Sigmoid colon (tissue), 7 donors: Measurements from ENCODE around the gene OCIAD2. TPM values are rescaled to one million over a fixed set of nuclear protein-coding genes. Genes with fewer than 3 reads are reported as not detected.
"Not testable (repeated sequence)": the region's sequence is repeated elsewhere in the genome, so short reads cannot be mapped to it uniquely, and the experiment has no call there.

ENCODE experiments used
- DNase-seq: peaks from one replicate; pipeline ENCODE4 v3.0.0-alpha.2; 2019
- H3K27ac ChIP-seq, 4 donors: fragments of 200-600 bp; sonication (generic); one replicate each; pipeline ENCODE4 v1.5.1; 2016 to 2019; ENCODE audit warnings: mild to moderate bottlenecking in 1 of 4
- H3K27me3 ChIP-seq, 3 donors: fragments of 200-600 bp; sonication (generic); one replicate each; pipeline ENCODE4 v1.5.1; 2019; ENCODE audit warnings: mild to moderate bottlenecking in 1 of 3
- H3K36me3 ChIP-seq, 4 donors: fragments of 200-600 bp; sonication (generic); one replicate each; pipeline ENCODE4 v1.5.1; 2016 to 2019
- H3K4me1 ChIP-seq, 4 donors: fragments of 200-600 bp; sonication (generic); one replicate each; pipeline ENCODE4 v1.5.1; 2017 to 2019
- H3K4me3 ChIP-seq, 4 donors: fragments of 200-600 bp; sonication (generic); one replicate each; pipeline ENCODE4 v1.5.1; 2017 to 2019; ENCODE audit warnings: mild to moderate bottlenecking in 2 of 4, moderate library complexity in 1 of 4
- H3K9me3 ChIP-seq, 4 donors: fragments of 200-600 bp in 3 of 4; sonication (generic) in 3 of 4; one replicate each; pipeline versions ENCODE4 v1.5.1 to v1.6.1; 2013 to 2019
- CTCF ChIP-seq, 4 experiments: fragments of 450-650 bp in 3 of 4; fragments of 200-600 bp in 1 of 4; IDR thresholded peaks; one replicate each; pipeline ENCODE4 v1.5.1; 2016 to 2019; ENCODE audit warnings: antibody characterized with exemption in 4 of 4, mild to moderate bottlenecking in 3 of 4, moderate library complexity in 2 of 4
- EP300 ChIP-seq, 4 donors: sonication (generic); formaldehyde crosslinking; IDR thresholded peaks; one replicate each; pipeline ENCODE4 v1.6.1; 2017; ENCODE audit warnings: antibody characterized with exemption in 4 of 4
- POLR2A ChIP-seq, 2 donors: fragments of 450-650 bp; IDR thresholded peaks; one replicate each; pipeline ENCODE4 v1.6.1; 2016; ENCODE audit warnings: antibody characterized with exemption in 2 of 2, mild to moderate bottlenecking in 2 of 2, moderate library complexity in 2 of 2
- POLR2AphosphoS5 ChIP-seq, 4 donors: sonication (generic); formaldehyde crosslinking; IDR thresholded peaks; one replicate each; pipeline ENCODE4 v1.6.1; 2017; ENCODE audit warnings: antibody characterized with exemption in 4 of 4
- WGBS, 2 donors: extraction: QIAGEN DNeasy Blood & Tissue Kit; methylation state at CpG; one replicate each; pipeline ENCODE4 v1.1.7; 2013; 5-methylcytosine and 5-hydroxymethylcytosine counted together
- intact Hi-C: fragments of 100-400 bp; cut with DNase I; formaldehyde crosslinking; loops from one replicate; pipeline ENCODE4 v1.15.1; 2023
- polyA plus RNA-seq, 3 donors: library from polyadenylated mRNA; stranded (reverse); fragments of 200-250 nt; gene quantifications; one replicate each; pipeline ENCODE4 v1.2.3, GENCODE V29; 2013
- total RNA-seq, 4 donors: library from RNA; depleted of rRNA; stranded (reverse); fragments of >200 nt; gene quantifications; one replicate each; pipeline ENCODE4 v1.1.0, GENCODE V29; 2016
- donor health status: healthy with polysubstance abuse.
- donor health status: Bipolar disorder and iron deficiency.
- donor health status: healthy.

OCIAD2 gene
- total and polyA plus RNA-seq, 7 donors = 7.1 to 188 (median 21.8) TPM

GRCh38 chr4:48898733-48899431, 7.7 kb downstream of the OCIAD2 start:
- intact Hi-C loops = no loop called here
- H3K36me3 ChIP-seq = peaks cover 0 to 7% (median 2%) of the 10 kb centered on the region in 4 donors
- 65 to 89% methylated on average over 5 of the region's 5 CpGs for whole genome bisulfite sequencing, 2 donors
- no peaks in the 10 kb centered on the region for H3K9me3 ChIP-seq
- H3K4me3 ChIP-seq = no peak overlapping the region
- H3K4me1 ChIP-seq = no peaks in the 10 kb centered on the region
- DNase-seq = no peak
- H3K27me3 ChIP-seq = no peaks in the 10 kb centered on the region
- TF ChIP-seq CTCF (IDR thresholded peaks at IDR 0.05) (no peak), POLR2AphosphoS5 (IDR thresholded peaks at IDR 0.05) (no peak), POLR2A (IDR thresholded peaks at IDR 0.05) (no peak), EP300 (IDR thresholded peaks at IDR 0.05) (no peak)
- no peak overlapping the region for H3K27ac ChIP-seq

- intact Hi-C loops = no loop called here
- H3K27ac ChIP-seq = no peak overlapping the region
- peaks cover 0 to 12% (median 0%) of the 10 kb centered on the region in 4 donors for H3K36me3 ChIP-seq
- TF ChIP-seq POLR2AphosphoS5 (IDR thresholded peaks at IDR 0.05) (no peak), EP300 (IDR thresholded peaks at IDR 0.05) (no peak), POLR2A (IDR thresholded peaks at IDR 0.05) (no peak), CTCF (IDR thresholded peaks at IDR 0.05) (no peak)
- H3K4me3 ChIP-seq = no peak overlapping the region
- no peaks in the 10 kb centered on the region for H3K4me1 ChIP-seq
- WGBS, 2 donors = 86 to 90% methylated on average over 3 of the region's 3 CpGs
- DNase-seq = no peak
- no peaks in the 10 kb centered on the region for H3K9me3 ChIP-seq
- no peaks in the 10 kb centered on the region for H3K27me3 ChIP-seq
Measured at GRCh38 chr4:48896845-48897244, 9.7 kb downstream of the OCIAD2 start.

GRCh38 chr4:48891028-48891619, 15.4 kb downstream of the OCIAD2 start:
- Histone ChIP-seq H3K4me1 (no peaks in the 10 kb centered on the region), H3K27me3 (no peaks in the 10 kb centered on the region), H3K27ac (no peak overlapping the region), H3K36me3 (peaks cover 0 to 16% (median 1%) of the 10 kb centered on the region in 4 donors), H3K4me3 (no peak overlapping the region), H3K9me3 (no peaks in the 10 kb centered on the region)
- no peak for TF ChIP-seq POLR2A (IDR thresholded peaks at IDR 0.05)
- TF ChIP-seq POLR2AphosphoS5 (IDR thresholded peaks at IDR 0.05) = no peak
- no peak for TF ChIP-seq CTCF (IDR thresholded peaks at IDR 0.05)
- no peak for TF ChIP-seq EP300 (IDR thresholded peaks at IDR 0.05)
- intact Hi-C loops = no loop called here
- DNase-seq = no peak

GRCh38 chr4:48889750-48890149, 16.8 kb downstream of the OCIAD2 start:
- H3K27ac ChIP-seq, H3K9me3 ChIP-seq, intact Hi-C loops, H3K4me3 ChIP-seq, H3K27me3 ChIP-seq, H3K4me1 ChIP-seq, DNase-seq: not testable (repeated sequence)
- peaks cover 0 to 16% (median 1%) of the 10 kb centered on the region in 4 donors for H3K36me3 ChIP-seq
- WGBS, 2 donors = 97% methylated on average over 3 of the region's 3 CpGs

GRCh38 chr4:48881646-48882045, 24.9 kb downstream of the OCIAD2 start:
- DNase-seq, intact Hi-C loops, H3K9me3 ChIP-seq, H3K27ac ChIP-seq, H3K36me3 ChIP-seq, H3K27me3 ChIP-seq, H3K4me3 ChIP-seq, H3K4me1 ChIP-seq: not testable (repeated sequence)
- 89 to 91% methylated on average over 3 of the region's 3 CpGs for WGBS, 2 donors
